Heart left ventricle (tissue), 13 donors: ENCODE data around the gene GRIN2A.

Source experiments
- CTCF ChIP-seq, 12 donors: fragments of 200-600 bp; sonication (generic) in 4 of 12; IDR thresholded peaks; one replicate each; pipeline versions ENCODE4 v1.5.0 to v1.8.0; 2018 to 2022; ENCODE audit warnings: antibody characterized with exemption in 12 of 12, mild to moderate bottlenecking in 5 of 12
- POLR2A ChIP-seq, 2 donors: fragments of 450-650 bp; IDR thresholded peaks; one replicate each; pipeline ENCODE4 v1.6.1; 2017; ENCODE audit warnings: antibody characterized with exemption in 2 of 2, mild to moderate bottlenecking in 2 of 2, moderate library complexity in 2 of 2
- donor health status: ischemic (EF 13 %, LVEDD 7.1; RV severe dilation, severe dysfunction).
- donor health status: DM: no; HTN: yes; CAD: no.
- donor health status: DM: no; HTN: no; CAD: no.
- donor health status: ischemic (EF 25% LVEDD 6.9; RV normal size, moderate dysfunction).
- donor health status: ischemic (EF 25% LVEDD 5.7; RV mildly dilated, moderate dysfunction).
- donor health status: ischemic (EF 35%, LVEDD 5.7; RV mildly dilated, moderate dysfunction).
- donor health status: nonischemic (EF 11% LVEDD 7.7; RV severe dilation, severe dysfunction).
- donor health status: DM: yes; HTN: yes; CAD: no.
- donor health status: PGD.
- donor health status: ischemic (EF 29% LVEDD 5.4; RV normal size, mild dysfunction).
- donor health status: nonischemic (EF 23%, LVEDD 6.1; RV moderate dilation, normal function).

GRCh38 chr16:9763505-9763904 lies 418.7 kb downstream of the GRIN2A start:
- TF ChIP-seq POLR2A (IDR thresholded peaks at IDR 0.05) (no peak), CTCF (IDR thresholded peaks at IDR 0.05) (no peak)
